HFFc6 (cell line): ENCODE results near the gene SERPINA5. TPM values are rescaled to one million over a fixed set of nuclear protein-coding genes. Genes with fewer than 3 reads are reported as not detected.

Source experiments
- DNase-seq: peaks from one replicate; pipeline ENCODE4 v3.0.0-alpha.2; 2018
- H3K27ac Mint-ChIP-seq: 2 replicates; pipeline ENCODE4 v1.8.0; 2020; ENCODE audit warnings: mild to moderate bottlenecking, mixed read lengths
- H3K27me3 Mint-ChIP-seq: 2 replicates; pipeline ENCODE4 v1.8.0; 2021; ENCODE audit warnings: mild to moderate bottlenecking, moderate library complexity, mixed read lengths; ENCODE audit not compliant: insufficient read depth
- H3K36me3 Mint-ChIP-seq: 2 replicates; pipeline ENCODE4 v1.8.0; 2021; ENCODE audit warnings: low read depth, mixed read lengths
- H3K4me1 Mint-ChIP-seq: 2 replicates; pipeline ENCODE4 v1.8.0; 2020; ENCODE audit warnings: low read depth, mixed read lengths
- H3K4me3 Mint-ChIP-seq: 2 replicates; pipeline ENCODE4 v1.8.0; 2020; ENCODE audit warnings: mild to moderate bottlenecking, moderate library complexity, mixed read lengths
- H3K9me3 Mint-ChIP-seq: 2 replicates; pipeline ENCODE4 v1.8.0; 2020; ENCODE audit warnings: mild to moderate bottlenecking, mixed read lengths
- CTCF ChIP-seq: fragments of 200-600 bp; sonication (generic); IDR thresholded peaks from 2 replicates; pipeline ENCODE4 v1.5.0; 2021; ENCODE audit warnings: antibody characterized with exemption, mild to moderate bottlenecking
- total RNA-seq, 6 experiments: library from RNA; stranded (reverse); fragmentation: NEBNext Ultra II Directional; extraction: Animal tissue kit (Norgen Biotek cat#: 25700); gene quantifications; 2 replicates in 1 of 6; 3 replicates in 5 of 6; pipeline ENCODE4 v1.2.3, GENCODE V29; 2021

SERPINA5 gene
- total RNA-seq, 6 experiments from 2014 or later, result not detected

GRCh38 chr14:94588311-94588710 is 7.1 kb downstream of the SERPINA5 start:
- H3K4me1 Mint-ChIP-seq, result no peaks in the 10 kb centered on the region

GRCh38 chr14:94591073-94591472 is 9.8 kb downstream of the SERPINA5 start:
- Mint-ChIP-seq H3K27ac (no peak overlapping the region), H3K9me3 (peaks cover 75% of the 10 kb centered on the region), H3K27me3 (no peaks in the 10 kb centered on the region), H3K4me3 (no peak overlapping the region), H3K4me1 (no peaks in the 10 kb centered on the region), H3K36me3 (peaks cover 12% of the 10 kb centered on the region; the same call in 1 of the 2 replicates)
- no peak for DNase-seq
- no peak for TF ChIP-seq CTCF

More at GRCh38 chr14:94588311-94588710, 7.1 kb downstream of the SERPINA5 start:
- no peak for DNase-seq
- H3K27ac Mint-ChIP-seq, result no peak overlapping the region
- no peaks in the 10 kb centered on the region for H3K27me3 Mint-ChIP-seq
- no peak overlapping the region for H3K4me3 Mint-ChIP-seq
- peaks cover 72% of the 10 kb centered on the region for H3K9me3 Mint-ChIP-seq
- H3K36me3 Mint-ChIP-seq, result peaks cover 5% of the 10 kb centered on the region; the same call in 1 of the 2 replicates
- no peak for TF ChIP-seq CTCF

DNA sequence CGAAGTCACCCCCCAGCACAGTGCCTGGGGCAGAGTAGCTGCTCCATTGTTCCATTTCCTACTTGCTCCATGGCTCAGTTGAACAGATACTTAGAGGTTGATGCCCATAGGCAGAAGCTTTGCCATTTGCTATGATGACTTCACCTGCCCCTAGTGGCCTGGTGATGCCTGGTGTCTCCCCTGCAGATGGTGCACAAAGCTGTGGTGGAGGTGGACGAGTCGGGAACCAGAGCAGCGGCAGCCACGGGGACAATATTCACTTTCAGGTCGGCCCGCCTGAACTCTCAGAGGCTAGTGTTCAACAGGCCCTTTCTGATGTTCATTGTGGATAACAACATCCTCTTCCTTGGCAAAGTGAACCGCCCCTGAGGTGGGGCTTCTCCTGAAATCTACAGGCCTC is 10.6 kb downstream of the SERPINA5 start:
- no peaks in the 10 kb centered on the region for H3K4me1 Mint-ChIP-seq
- no peak for TF ChIP-seq CTCF
- peaks cover 12% of the 10 kb centered on the region; the same call in 1 of the 2 replicates for H3K36me3 Mint-ChIP-seq
- H3K4me3 Mint-ChIP-seq, result no peak overlapping the region
- no peak for DNase-seq
- no peak overlapping the region for H3K27ac Mint-ChIP-seq
- H3K27me3 Mint-ChIP-seq, result no peaks in the 10 kb centered on the region
- H3K9me3 Mint-ChIP-seq, result peaks cover 74% of the 10 kb centered on the region

GRCh38 chr14:94592457-94592856 is 11.2 kb downstream of the SERPINA5 start:
- Mint-ChIP-seq H3K4me3 (no peak overlapping the region), H3K27ac (no peak overlapping the region), H3K9me3 (peaks cover 69% of the 10 kb centered on the region), H3K27me3 (no peaks in the 10 kb centered on the region), H3K36me3 (peaks cover 12% of the 10 kb centered on the region; the same call in 1 of the 2 replicates), H3K4me1 (no peaks in the 10 kb centered on the region)
- TF ChIP-seq CTCF, result no peak
- DNase-seq, result no peak

GRCh38 chr14:94593376-94593748 is 12.1 kb downstream of the SERPINA5 start:
- no peak for DNase-seq

More at GRCh38 chr14:94593376-94593748, 12.1 kb downstream of the SERPINA5 start:
- Mint-ChIP-seq H3K36me3 (peaks cover 12% of the 10 kb centered on the region; the same call in 1 of the 2 replicates), H3K27me3 (no peaks in the 10 kb centered on the region), H3K4me3 (no peak overlapping the region), H3K4me1 (no peaks in the 10 kb centered on the region), H3K9me3 (peaks cover 61% of the 10 kb centered on the region), H3K27ac (no peak overlapping the region)
- TF ChIP-seq CTCF, result no peak
